Tibial artery (tissue), 4 donors: ENCODE measurements around the gene IRAK3.

Experiments
- DNase-seq, 2 donors: peaks; one replicate each; pipeline ENCODE4 v3.0.0-alpha.2; 2019
- H3K27ac ChIP-seq, 2 donors: fragments of 200-600 bp; sonication (generic) in 1 of 2; 1 replicate in 1 of 2; 2 replicates in 1 of 2; pipeline ENCODE4 v1.5.1; 2018 to 2019; ENCODE audit warnings: mild to moderate bottlenecking in 1 of 2
- H3K27me3 ChIP-seq, 2 donors: fragments of 200-600 bp; sonication (generic) in 1 of 2; one replicate each; pipeline versions ENCODE4 v1.5.1 to v1.6.0; 2016 to 2019
- H3K36me3 ChIP-seq, 3 donors: fragments of 200-600 bp; sonication (generic) in 2 of 3; one replicate each; pipeline ENCODE4 v1.5.1; 2016 to 2019; ENCODE audit warnings: mild to moderate bottlenecking in 2 of 3
- H3K4me1 ChIP-seq, 4 donors: fragments of 200-600 bp; sonication (generic) in 2 of 4; 1 replicate in 3 of 4; 2 replicates in 1 of 4; pipeline ENCODE4 v1.5.1; 2016 to 2019
- H3K4me3 ChIP-seq, 2 donors: fragments of 200-600 bp; sonication (generic) in 1 of 2; 1 replicate in 1 of 2; 2 replicates in 1 of 2; pipeline ENCODE4 v1.5.1; 2018 to 2019; ENCODE audit warnings: mild to moderate bottlenecking in 2 of 2
- H3K9me3 ChIP-seq, 3 donors: fragments of 200-600 bp; sonication (generic) in 1 of 3; one replicate each; pipeline ENCODE4 v1.5.1; 2016 to 2019
- intact Hi-C: fragments of 100-400 bp; cut with DNase I; formaldehyde crosslinking; loops from one replicate; pipeline ENCODE4 v1.15.0; 2023; ENCODE audit warnings: low total_unique reads
- TF ChIP-seq, protein P1 (sequence below), 2 experiments: fragments of 200-600 bp in 1 of 2; fragments of 450-650 bp in 1 of 2; IDR thresholded peaks; one replicate each; pipeline ENCODE4 v1.5.1; 2017 to 2019; ENCODE audit warnings: antibody characterized with exemption in 2 of 2, mild to moderate bottlenecking in 1 of 2, moderate library complexity in 1 of 2

The IRAK3 gene

DNA sequence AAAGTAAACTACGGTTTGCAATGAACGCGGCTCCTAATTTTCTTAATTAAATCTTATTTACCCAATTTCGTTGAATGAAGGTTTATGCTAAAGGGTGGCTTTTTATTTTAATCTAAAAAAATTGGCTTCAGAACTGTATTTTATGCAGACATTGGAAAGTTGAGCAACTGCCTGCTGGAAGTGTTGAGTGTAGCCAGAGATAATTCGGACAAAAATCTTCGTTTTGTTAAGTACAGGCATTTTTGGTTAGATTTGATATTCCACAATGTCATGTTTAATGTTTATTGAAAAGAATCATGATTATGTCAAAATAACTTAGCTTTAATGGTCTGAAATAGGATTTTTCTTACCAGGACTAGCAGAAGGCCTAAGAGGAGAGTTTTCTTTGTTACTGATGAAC, 875 bp downstream of the IRAK3 start:
- intact Hi-C loops = no loop called here
- peaks cover 0 to 5% (median 0%) of the 10 kb centered on the region in 3 donors for H3K36me3 ChIP-seq
- H3K4me1 ChIP-seq = peaks cover 0 to 3% (median 1%) of the 10 kb centered on the region in 4 donors
- TF ChIP-seq, protein P1, sequence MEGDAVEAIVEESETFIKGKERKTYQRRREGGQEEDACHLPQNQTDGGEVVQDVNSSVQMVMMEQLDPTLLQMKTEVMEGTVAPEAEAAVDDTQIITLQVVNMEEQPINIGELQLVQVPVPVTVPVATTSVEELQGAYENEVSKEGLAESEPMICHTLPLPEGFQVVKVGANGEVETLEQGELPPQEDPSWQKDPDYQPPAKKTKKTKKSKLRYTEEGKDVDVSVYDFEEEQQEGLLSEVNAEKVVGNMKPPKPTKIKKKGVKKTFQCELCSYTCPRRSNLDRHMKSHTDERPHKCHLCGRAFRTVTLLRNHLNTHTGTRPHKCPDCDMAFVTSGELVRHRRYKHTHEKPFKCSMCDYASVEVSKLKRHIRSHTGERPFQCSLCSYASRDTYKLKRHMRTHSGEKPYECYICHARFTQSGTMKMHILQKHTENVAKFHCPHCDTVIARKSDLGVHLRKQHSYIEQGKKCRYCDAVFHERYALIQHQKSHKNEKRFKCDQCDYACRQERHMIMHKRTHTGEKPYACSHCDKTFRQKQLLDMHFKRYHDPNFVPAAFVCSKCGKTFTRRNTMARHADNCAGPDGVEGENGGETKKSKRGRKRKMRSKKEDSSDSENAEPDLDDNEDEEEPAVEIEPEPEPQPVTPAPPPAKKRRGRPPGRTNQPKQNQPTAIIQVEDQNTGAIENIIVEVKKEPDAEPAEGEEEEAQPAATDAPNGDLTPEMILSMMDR (IDR thresholded peaks at IDR 0.05) = no peak
- H3K27ac ChIP-seq = peak overlapping the region; percentile 71 to 80
- DNase-seq = no peak
- peak overlapping the region; percentile 52 to 63 for H3K4me3 ChIP-seq
- H3K9me3 ChIP-seq = no peaks in the 10 kb centered on the region
- H3K27me3 ChIP-seq = peaks cover 0 to 3% of the 10 kb centered on the region in 2 donors

DNA sequence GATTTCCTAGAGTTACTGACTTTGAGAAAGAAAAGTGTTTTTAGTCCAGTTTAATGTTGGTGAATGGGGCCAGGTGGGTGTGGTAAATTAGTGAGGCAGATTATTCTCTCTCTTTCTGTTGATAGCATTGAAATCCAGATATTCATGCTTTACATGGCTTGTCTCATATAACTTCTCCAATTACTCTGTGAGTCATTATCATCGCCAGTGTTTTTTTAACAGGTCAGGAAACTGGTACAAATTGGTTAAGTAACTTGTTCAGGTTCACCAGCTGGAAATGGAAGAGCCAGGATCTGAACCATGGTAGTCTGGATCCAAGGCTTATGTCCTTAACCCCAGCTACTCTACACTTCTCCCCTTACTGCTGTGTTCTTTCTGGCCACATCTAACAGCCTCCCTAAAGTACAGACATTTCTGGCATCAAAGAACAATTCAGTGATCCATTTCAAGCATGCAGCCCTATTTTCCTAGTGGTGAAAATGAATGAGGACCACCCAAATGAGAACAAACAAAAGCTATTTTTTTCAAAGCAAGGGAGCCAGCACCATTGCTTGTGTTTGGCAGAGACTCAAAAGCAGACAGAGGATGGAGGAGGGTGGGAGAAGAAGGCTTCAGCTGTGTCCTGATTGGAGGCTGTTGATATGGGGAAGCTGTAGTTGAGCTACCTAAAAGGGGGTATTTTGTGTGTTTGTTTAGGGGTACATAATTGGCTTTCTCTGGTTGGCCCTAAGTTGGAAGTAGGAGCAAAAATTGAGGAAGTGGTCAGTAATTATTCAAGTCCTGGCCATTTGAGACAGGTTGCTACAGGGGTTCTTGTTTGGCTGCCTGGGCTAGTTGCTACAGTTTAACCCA, 1.7 kb downstream of the IRAK3 start:
- Histone ChIP-seq H3K4me3 (peak overlapping the region; percentile 52 to 63), H3K27me3 (peaks cover 0 to 3% of the 10 kb centered on the region in 2 donors), H3K36me3 (peaks cover 0 to 5% (median 0%) of the 10 kb centered on the region in 3 donors), H3K4me1 (peaks cover 0 to 3% (median 1%) of the 10 kb centered on the region in 4 donors), H3K27ac (peak overlapping the region; percentile 71 to 80), H3K9me3 (no peaks in the 10 kb centered on the region)
- intact Hi-C loops = no loop called here
- no peak for DNase-seq
- TF ChIP-seq, protein P1 (IDR thresholded peaks at IDR 0.05) = no peak

DNA sequence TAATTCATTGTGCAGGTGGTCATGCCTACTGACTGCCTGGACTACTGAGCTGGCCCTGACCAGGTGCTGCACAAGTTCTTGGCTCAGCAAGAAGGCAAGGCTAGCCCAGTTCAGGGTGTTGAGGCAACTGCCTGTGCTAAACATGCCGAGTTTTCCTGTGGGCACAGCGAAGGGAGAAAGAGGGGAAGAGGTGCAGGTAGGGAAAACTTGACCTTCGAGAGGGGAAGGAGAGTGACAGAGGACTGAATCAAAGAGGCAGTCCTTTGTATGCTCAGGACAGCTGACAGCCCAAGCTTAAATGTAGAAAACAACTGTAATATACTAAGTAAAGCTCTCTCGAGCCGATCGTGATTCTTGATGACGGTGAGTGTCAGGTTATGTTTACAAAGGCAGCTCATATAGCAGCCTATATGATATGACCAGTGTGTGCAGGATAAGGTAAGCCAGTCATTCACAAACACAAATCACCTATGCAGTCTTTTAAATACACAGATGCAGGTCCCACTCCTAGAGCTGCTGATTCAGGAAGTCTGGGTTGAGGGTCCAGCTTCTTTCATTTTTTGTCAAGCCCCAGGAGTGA, 2.6 kb downstream of the IRAK3 start:
- intact Hi-C loops = no loop called here
- TF ChIP-seq, protein P1 (IDR thresholded peaks at IDR 0.05) = no peak
- Histone ChIP-seq H3K9me3 (no peaks in the 10 kb centered on the region), H3K36me3 (peaks cover 0 to 5% (median 0%) of the 10 kb centered on the region in 3 donors), H3K4me3 (no peak overlapping the region), H3K27me3 (peaks cover 0 to 3% of the 10 kb centered on the region in 2 donors), H3K27ac (no peak overlapping the region), H3K4me1 (peaks cover 0 to 3% (median 1%) of the 10 kb centered on the region in 4 donors)
- no peak for DNase-seq

DNA sequence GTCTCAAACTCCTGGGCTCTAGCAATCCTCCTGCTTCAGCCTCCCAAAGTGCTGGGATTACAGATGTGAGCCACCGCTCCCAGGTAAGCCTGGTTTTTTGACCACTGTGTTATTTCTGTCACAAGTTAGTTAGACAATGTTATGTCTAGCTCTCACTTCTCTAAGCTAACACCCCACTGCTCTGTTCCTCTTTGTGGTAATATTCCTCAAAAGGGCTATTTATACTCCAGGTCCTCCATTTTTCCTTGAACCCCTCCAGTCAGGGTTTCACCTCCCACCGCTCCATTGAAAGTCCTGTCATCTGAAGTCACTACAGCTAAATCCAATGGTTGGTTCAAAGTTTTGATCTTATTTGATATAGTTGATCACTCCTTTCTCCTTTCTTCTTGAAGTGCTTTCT, 5.1 kb downstream of the IRAK3 start:
- DNase-seq = no peak
- Histone ChIP-seq H3K4me3 (no peak overlapping the region), H3K27me3 (no peaks in the 10 kb centered on the region), H3K36me3 (peaks cover 0 to 5% (median 0%) of the 10 kb centered on the region in 3 donors), H3K27ac (no peak overlapping the region), H3K9me3 (no peaks in the 10 kb centered on the region), H3K4me1 (peaks cover 0 to under 1% (median 0%) of the 10 kb centered on the region in 4 donors)
- intact Hi-C loops = no loop called here
- TF ChIP-seq, protein P1 (IDR thresholded peaks at IDR 0.05) = no peak

DNA sequence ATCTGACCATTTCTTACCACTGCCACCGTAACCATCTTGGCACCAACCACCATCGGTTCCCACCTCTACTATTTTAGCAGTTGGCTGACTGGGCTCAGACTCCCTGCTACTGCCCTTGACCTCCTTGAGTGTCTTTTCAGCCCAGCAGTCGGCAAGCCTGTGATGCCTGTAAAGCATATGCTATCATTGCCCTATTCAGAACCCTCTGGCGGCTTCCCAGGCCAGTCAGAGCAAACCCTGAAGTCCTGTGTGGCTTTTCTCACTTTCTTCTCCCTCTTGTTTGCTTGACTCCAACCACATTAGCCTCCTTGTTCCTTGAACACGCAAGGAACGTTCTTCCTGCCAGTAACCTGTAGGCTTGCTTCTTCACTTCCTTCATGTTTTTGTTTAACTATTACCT, 6.2 kb downstream of the IRAK3 start:
- TF ChIP-seq, protein P1 (IDR thresholded peaks at IDR 0.05) = no peak
- intact Hi-C loops = no loop called here
- H3K27me3 ChIP-seq = no peaks in the 10 kb centered on the region
- H3K9me3 ChIP-seq = no peaks in the 10 kb centered on the region
- no peak overlapping the region for H3K27ac ChIP-seq
- DNase-seq = no peak
- peaks cover 0 to 5% (median 0%) of the 10 kb centered on the region in 3 donors for H3K36me3 ChIP-seq
- no peaks in the 10 kb centered on the region for H3K4me1 ChIP-seq
- H3K4me3 ChIP-seq = no peak overlapping the region
